DOHH2 (cell line): Measurements from ENCODE around the gene GGT7.

ENCODE experiments used
- CTCF ChIP-seq: fragments of 200-600 bp; sonication (generic); IDR thresholded peaks from one replicate; pipeline ENCODE4 v1.5.1; 2014; ENCODE audit warnings: antibody characterized with exemption, mild to moderate bottlenecking, low read depth, low read length; ENCODE audit not compliant: poor library complexity, severe bottlenecking
- EZH2phosphoT487 ChIP-seq: fragments of 200-600 bp; sonication (generic); IDR thresholded peaks from 2 replicates; pipeline ENCODE4 v1.6.1; 2017; ENCODE audit warnings: borderline replicate concordance, mild to moderate bottlenecking, antibody characterized with exemption, low read length, moderate library complexity, mixed read lengths

- TF ChIP-seq CTCF (peak; percentile 43), EZH2phosphoT487 (no peak)
Observed at GRCh38 chr20:34834459-34834893, 38.2 kb downstream of the GGT7 start.
